Gastroesophageal sphincter (tissue), 3 donors: Measurements from ENCODE around the gene ARID5B.

Experiments used
- CTCF ChIP-seq, 4 experiments: fragments of 200-600 bp in 2 of 4; fragments of 450-650 bp in 2 of 4; sonication (generic) in 1 of 4; IDR thresholded peaks; one replicate each; pipeline ENCODE4 v1.5.1; 2017 to 2019; ENCODE audit warnings: antibody characterized with exemption in 4 of 4, mild to moderate bottlenecking in 2 of 4, moderate library complexity in 2 of 4
- POLR2AphosphoS5 ChIP-seq: sonication (generic); formaldehyde crosslinking; IDR thresholded peaks from one replicate; pipeline ENCODE4 v1.6.1; 2017; ENCODE audit warnings: antibody characterized with exemption

- no peak for TF ChIP-seq CTCF (IDR thresholded peaks at IDR 0.05)
- no peak for TF ChIP-seq POLR2AphosphoS5
Observed at GRCh38 chr10:61906562-61906901, 5.0 kb downstream of the ARID5B start.
